Erythroblast (primary cell): ENCODE measurements around the gene CATSPERD.

Experiments used
- DNase-seq, 2 experiments: peaks; one replicate each; lab custom pipeline; 2025; lab: John Stamatoyannopoulos, UW
- GATA1 ChIP-seq: IDR thresholded peaks from 2 replicates; pipeline ENCODE4 v1.6.1; 2011; ENCODE audit warnings: low read depth, mild to moderate bottlenecking, control low read depth, low read length, moderate library complexity
- POLR2A ChIP-seq: IDR thresholded peaks from 2 replicates; pipeline ENCODE4 v1.6.1; 2011; ENCODE audit warnings: mild to moderate bottlenecking, low read length

The CATSPERD gene

GRCh38 chr19:5719961-5720790, at the start of gene CATSPERD, which contains the start of gene LONP1:
CATSPERD (plus strand) TSS chr19:5720637; CDS start chr19:5720738, 101 bp downstream.
LONP1 (minus strand) TSS chr19:5720146; CDS start chr19:5720132, 14 bp downstream.
- DNase-seq, result peak; percentile 99
- TF ChIP-seq POLR2A, result peak; percentile 92
- no peak for TF ChIP-seq GATA1

- no peak for DNase-seq
- TF ChIP-seq POLR2A, result no peak
- no peak for TF ChIP-seq GATA1
Observed at GRCh38 chr19:5671600-5671999, 48.8 kb upstream of the CATSPERD start.

GRCh38 chr19:5672708-5673459, 47.6 kb upstream of the CATSPERD start:
- TF ChIP-seq GATA1 (no peak), POLR2A (no peak)
- no peak for DNase-seq

- no peak for DNase-seq
- TF ChIP-seq GATA1, result no peak
- no peak for TF ChIP-seq POLR2A
Observed at GRCh38 chr19:5673752-5674151, 46.7 kb upstream of the CATSPERD start.

GRCh38 chr19:5674714-5675113, 45.7 kb upstream of the CATSPERD start:
- TF ChIP-seq POLR2A, result no peak
- no peak for TF ChIP-seq GATA1
- DNase-seq, result no peak

- TF ChIP-seq GATA1 (no peak), POLR2A (no peak)
- no peak for DNase-seq
Observed at GRCh38 chr19:5676105-5676771, 44.2 kb upstream of the CATSPERD start.

GRCh38 chr19:5676772-5677105, 43.7 kb upstream of the CATSPERD start:
- TF ChIP-seq POLR2A, result no peak
- no peak for TF ChIP-seq GATA1
- no peak for DNase-seq

GRCh38 chr19:5677136-5677535, 43.3 kb upstream of the CATSPERD start:
- TF ChIP-seq POLR2A (no peak), GATA1 (no peak)
- no peak for DNase-seq

- no peak for DNase-seq
- no peak for TF ChIP-seq POLR2A
Observed at GRCh38 chr19:5677580-5677979, 42.9 kb upstream of the CATSPERD start.

GRCh38 chr19:5678071-5678718, 42.2 kb upstream of the CATSPERD start:
- TF ChIP-seq POLR2A, result no peak
- no peak for TF ChIP-seq GATA1
- DNase-seq, result no peak

- peak in 1 of 2 experiments; percentile 63 for DNase-seq
- TF ChIP-seq POLR2A (no peak), GATA1 (no peak)
Observed at GRCh38 chr19:5679289-5680083, 41.0 kb upstream of the CATSPERD start.

- no peak for DNase-seq
- TF ChIP-seq POLR2A (peak; percentile 69), GATA1 (no peak)
Observed at GRCh38 chr19:5680084-5680436, 40.4 kb upstream of the CATSPERD start.
